ENCODE results near the gene MLYCD.

Gene MLYCD

GRCh38 chr16:83925957-83926725 lies 27.2 kb downstream of the MLYCD start:
- DNase-seq (ENCODE audit: low read depth) = no peak

DNA sequence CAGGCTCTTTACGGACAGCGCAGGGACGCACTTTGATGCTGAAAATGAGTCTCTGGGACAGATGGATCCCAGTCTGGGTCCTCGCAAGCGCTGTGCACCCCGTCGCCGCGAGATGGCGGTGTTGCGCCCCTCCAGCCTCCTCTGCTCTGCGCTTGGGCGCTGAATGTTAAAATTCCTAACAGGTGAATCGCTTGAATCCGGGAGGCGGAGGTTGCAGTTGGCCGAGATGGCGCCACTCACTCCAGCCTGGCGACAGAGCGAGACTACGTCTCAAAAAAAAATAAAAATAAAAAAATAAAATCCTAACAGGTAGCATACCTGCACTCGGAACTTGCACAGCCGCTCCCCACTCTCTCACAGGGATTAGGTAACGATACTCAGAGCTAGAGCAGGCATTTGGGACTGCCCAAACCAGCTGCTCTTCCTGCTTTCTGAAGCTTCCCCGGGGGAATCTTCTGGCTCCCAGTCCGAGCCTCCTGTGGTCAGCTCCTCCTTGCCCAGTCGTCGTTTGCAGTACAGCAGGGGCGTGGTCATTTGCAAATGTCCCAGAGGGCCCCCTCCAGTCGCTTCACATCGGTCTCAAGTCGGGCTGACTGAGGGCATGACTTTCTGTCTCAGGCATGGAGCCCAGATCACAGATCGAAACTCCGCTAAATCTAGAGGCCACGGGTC lies 27.9 kb downstream of the MLYCD start:
- DNase-seq (ENCODE audit: low read depth) = no peak

DNA sequence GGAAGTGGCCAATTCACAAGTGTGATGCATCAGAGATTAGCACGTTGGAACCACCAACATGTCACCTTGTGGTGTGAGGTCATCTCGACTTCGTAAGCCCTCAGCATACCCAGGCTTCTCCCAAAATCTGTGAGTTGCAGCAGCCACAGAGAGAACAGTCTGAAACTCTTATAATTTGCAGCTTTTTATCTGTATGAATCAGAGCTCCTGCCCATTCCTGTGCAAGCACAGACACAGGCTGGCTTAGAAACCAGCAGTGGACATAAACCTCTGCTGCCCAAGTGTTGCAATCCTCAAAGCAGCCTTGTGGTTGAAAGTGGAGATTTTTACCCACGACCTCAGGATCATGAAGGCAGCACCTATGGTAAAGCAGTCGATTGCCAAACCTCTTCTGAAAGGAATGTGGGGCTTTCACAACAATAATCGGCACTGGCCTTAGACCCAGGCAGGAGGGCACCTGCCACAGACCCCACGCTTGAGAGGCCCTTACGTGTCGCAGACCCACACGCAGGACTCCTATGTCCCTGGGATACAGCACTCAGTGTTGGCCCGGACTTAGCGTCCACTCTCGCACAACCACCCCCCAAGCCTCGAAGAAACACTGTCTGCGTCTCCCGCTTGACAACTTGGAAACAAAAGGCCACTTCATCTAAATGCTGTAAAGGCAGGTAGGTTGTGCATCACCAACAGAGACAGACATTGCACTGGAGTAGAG lies 29.6 kb downstream of the MLYCD start:
- peak; percentile 71 for DNase-seq (ENCODE audit: low read depth)

DNA sequence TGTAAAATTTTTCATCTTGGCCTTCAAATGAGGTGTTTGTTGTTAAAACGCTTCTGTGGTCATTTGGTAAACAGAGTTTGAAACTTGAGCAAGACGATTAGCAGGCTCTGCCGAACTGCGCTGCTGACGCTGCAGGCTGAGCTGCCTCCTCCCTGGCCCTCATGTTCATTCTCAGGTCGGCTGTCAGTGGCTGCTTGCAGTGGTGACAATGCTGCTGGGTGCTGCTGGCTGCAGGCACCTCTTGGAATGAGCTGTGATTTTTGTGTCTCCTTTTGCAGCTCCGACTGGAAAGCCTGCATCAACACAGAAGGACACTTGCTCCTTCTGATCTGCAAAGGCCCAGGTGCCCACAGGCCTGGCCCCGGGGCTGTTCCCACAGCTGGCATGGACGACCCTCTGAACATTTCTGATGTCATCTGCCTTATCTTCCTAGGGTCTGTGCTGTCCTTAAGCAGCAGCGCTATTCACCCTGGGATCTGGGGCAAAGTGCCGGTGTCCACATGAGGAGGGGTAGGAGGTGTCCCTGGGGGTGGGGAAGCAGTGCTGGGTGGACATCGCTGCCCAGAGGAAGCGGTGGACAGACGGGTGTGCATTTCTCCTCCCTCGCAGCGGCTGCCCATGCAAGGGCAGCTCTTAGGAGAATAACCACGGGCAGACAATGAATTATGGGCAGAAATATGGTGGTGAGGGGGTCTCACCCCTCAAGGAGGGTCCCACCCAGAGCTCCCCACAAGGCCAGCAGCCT lies 31.1 kb downstream of the MLYCD start:
- no peak for DNase-seq (ENCODE audit: low read depth)

- no peak for DNase-seq (ENCODE audit: low read depth)
Measured at GRCh38 chr16:83930730-83931500, 32.0 kb downstream of the MLYCD start.

DNA sequence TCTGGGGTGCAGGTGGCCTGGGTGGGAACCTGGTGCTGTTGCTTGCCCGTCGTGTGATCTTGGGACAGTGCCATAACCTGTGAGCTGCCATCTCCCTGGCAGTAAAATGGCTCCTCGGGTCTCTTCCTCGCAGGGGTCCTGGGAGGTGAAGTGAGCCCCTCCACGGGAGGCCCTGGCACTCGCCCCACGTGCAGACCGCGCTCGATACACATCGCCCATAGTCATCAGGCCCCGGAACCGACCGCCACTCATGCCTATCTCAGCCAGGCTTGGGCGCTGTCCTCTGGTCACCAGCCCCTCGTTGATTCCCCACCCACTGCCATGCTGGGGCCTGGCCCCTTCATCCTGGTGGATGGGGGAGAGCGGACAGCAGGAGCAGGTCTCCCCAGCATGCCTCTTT lies 32.6 kb downstream of the MLYCD start:
- no peak for DNase-seq (ENCODE audit: low read depth)

DNA sequence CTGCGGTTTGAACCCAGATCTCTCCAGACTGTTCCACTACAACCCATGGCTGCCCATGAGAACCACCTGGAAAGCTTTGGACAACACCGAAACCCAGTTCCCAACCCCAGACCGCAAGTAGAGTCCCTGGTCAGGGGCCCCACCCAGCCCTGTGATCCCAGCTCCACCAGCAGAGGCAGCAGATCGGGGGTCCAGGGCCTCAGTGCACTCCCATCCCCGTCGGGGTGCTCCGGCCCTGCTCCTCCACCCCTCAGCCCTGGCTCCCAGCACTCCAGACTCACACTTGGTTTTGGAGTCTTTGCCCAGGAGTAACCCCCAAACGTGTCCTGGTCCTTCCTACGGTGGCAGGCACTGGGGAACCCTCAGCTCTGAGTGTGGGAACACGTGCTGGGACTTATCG lies 33.4 kb downstream of the MLYCD start:
- DNase-seq (ENCODE audit: low read depth) = no peak

DNA sequence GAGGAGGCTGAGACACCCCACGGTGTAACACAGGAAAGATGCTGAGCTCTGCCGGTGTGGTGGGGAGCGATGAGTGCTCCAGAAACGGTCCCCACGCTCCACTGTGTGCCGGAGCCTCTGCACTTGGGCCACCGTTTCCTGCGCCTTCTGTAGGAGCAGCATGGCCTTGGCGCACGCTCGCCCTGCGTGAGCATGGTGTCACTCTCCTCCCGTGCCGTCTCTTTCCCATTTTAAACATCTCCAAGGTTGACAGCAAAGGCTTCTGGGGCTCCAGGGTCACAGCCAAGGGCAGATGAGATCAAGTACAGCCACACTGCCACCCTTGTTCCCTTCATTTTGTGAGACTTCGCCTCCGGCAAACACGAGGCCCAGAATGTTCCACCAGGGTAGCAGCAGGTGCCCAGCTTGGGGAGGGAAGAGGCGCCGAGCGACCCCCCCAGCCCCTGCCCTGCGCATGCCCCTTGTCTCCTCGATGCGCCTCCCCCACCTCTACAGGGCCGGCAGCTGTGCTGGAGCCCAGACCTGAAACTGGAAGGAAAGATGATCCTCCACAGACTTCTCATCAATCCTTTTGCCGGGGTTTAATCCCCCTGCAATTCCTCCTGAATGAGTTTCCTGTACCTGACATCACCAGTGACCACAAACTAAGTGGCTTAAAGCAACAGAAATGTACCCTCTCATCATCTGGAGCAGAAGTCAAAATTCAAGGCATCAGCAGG lies 34.2 kb downstream of the MLYCD start:
- DNase-seq (ENCODE audit: low read depth) = no peak

DNA sequence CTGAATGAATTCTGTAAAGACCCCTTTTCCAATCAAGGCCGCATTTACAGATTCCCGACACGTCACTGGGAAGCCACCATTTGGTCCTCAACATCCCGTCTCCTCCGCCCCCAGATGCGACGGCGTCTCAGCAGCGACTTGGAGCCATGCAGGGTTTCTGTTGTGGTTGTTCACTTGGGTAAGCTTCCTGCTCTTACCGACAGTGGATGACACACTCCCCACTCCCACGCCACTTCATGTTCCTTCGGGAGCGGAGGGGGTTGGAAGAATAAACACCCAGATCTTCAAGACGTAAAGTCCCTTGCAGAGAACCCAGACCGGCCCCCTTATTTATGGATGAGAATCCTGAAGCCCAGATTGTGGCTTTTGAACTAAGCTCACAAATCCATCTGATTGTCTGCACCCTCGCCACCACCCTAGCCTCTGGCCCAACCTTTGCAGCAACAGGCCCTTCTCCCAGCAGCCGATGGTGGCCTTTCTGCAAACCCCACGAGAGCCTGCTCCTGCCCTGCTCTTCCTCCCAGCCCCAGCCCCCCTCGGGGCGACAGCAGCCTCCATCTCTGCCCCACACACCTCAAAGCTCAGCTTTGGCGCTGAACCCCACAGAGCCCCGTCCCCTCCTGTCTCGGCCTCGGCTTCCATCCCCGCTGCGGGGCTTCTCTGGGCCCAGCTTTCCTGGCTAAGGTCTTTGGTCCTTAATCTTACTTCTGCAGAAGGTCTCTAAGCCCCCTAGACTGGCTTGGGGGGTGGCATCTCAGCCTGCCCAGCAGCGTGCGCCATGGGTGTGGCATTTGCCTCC lies 35.2 kb downstream of the MLYCD start:
- no peak for DNase-seq (ENCODE audit: low read depth)

- DNase-seq (ENCODE audit: low read depth) = no peak
Measured at GRCh38 chr16:83934684-83934977, 35.7 kb downstream of the MLYCD start.

- DNase-seq (ENCODE audit: low read depth) = no peak
Measured at GRCh38 chr16:83935005-83935857, 36.3 kb downstream of the MLYCD start.

GRCh38 chr16:83935858-83936255 lies 36.9 kb downstream of the MLYCD start:
- no peak for DNase-seq (ENCODE audit: low read depth)

DNA sequence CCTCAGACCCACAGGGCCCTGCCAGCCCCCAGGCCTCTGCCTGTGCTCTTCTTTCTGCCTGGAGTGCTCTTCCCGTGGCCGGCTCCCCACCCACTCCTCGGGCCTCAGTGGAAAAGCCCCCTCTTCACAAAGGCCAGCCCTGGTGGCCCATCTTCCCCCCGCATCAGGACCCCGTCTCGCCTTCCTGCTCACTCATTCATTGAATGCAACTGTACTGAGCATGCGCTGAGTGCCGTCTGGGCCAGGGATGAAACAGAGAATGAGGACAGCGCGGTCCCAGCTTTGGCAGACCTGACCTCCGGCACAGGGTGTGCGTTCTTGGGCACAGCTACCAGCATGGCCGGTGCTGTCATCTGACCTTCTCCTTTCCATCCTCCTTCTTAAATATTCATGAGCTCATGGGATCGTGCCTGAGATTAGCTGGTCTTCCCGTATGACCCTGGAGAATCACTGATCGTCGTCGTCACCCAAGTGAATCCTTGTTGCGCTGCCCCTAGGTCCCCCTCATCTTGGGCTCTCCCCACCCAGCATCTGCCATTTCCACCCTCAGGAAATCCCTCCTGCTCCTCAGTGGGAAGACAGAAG lies 37.8 kb downstream of the MLYCD start:
- no peak for DNase-seq (ENCODE audit: low read depth)

GRCh38 chr16:83937267-83937666 lies 38.4 kb downstream of the MLYCD start:
- DNase-seq (ENCODE audit: low read depth) = no peak

DNA sequence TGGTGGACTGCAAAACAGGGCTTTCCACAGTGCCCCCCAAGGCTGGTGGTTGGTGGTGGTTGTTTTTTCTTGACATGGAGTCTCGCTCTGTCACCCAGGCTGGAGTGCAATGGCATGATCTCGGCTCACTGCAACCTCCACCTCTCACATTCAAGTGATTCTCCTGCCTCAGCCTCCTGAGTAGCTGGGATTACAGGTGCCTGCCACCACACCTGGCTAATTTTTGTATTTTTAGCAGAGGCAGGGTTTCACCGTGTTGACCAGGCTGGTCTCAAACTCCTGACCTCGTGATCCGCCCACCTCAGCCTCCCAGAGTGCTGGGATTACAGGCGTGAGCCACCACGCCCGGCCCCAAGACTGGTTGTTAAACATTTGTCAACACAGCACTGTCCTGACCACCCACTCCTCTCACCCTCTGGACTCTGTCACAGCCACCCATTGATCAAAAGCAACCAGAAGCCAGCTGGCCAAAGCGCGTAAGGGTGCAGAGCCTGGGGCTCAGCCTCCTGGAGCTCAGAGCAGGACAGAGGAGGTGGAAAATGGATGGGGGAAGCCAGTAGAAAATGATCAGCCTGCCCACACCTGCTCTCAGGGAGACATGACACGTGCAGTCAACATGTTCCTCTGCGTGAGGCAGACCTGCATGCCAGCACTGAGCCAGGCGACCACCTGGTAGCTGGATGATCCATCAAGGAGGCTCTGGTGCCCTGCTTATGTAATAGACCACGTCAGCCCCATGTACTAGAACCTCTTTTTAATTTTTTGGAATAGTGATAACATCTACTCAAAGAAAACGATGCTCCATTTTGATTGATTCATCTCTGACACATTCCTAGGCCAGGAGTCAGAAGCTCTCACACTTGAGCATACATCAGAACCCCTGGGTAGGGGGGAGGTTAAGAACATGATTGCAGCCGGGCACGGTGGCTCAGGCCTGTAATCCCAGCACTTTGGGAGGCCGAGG lies 39.3 kb downstream of the MLYCD start:
- DNase-seq (ENCODE audit: low read depth) = no peak

DNA sequence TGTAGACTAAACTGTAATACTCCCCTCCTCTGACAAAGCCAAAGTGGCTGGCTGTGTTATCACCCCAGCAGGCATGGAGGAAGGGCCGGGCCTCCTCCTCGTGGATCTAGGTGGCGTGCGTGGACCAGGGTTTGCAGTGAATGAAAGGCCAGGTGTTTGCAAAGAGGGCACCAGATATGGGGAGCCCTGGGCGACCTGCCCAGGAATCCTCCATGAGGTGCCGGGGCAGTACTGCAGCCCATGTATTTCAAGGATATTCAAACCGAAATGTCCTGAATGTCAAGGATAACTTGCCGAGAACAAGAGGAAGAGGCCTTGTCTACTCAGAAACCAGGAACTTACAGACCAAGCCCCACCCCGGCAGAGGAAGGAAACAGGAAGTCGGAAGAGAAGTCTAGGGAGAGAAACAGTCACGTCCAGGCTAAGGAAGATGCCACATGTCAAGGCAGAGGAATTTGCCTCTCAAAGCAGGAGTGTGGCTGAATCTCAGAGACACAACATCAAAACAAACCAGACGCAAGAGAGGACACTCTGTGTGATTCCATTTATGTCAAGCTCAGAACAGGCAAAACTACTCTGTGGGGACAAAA lies 40.4 kb downstream of the MLYCD start:
- DNase-seq (ENCODE audit: low read depth) = no peak

- no peak for DNase-seq (ENCODE audit: low read depth)
Measured at GRCh38 chr16:83940119-83940518, 41.2 kb downstream of the MLYCD start.

Data from GM04503 (cell line).